SK-N-SH treated with all-trans-retinoic acid at 6 μM for 48 hours (cell line): ENCODE measurements around the gene RIN3.

Source experiments
- ATAC-seq: fragments of 200-7000 bp; cut with Tn5 transposase; 3 replicates; pipeline ENCODE4 v1.9.1; 2020; ENCODE audit warnings: mild to moderate bottlenecking, moderate library complexity
- ARNTL ChIP-seq: fragments of 450-650 bp; formaldehyde crosslinking; IDR thresholded peaks from 2 replicates; pipeline ENCODE4 v1.5.0; 2020; ENCODE audit warnings: low read depth, mild to moderate bottlenecking, moderate library complexity, borderline replicate concordance
- BACH2 ChIP-seq: fragments of 250-450 bp; sonication (Bioruptor Pico); IDR thresholded peaks from 2 replicates; pipeline ENCODE4 v1.9.0; 2021; ENCODE audit warnings: mild to moderate bottlenecking, borderline replicate concordance
- CREB5 ChIP-seq: fragments of 250-450 bp; sonication (Bioruptor Pico); IDR thresholded peaks from 2 replicates; pipeline ENCODE4 v1.5.1; 2020; ENCODE audit warnings: low read depth, mild to moderate bottlenecking, moderate library complexity
- CSDC2 ChIP-seq: fragments of 250-450 bp; sonication (Bioruptor Pico); IDR thresholded peaks from 2 replicates; pipeline ENCODE4 v1.5.0; 2020; ENCODE audit warnings: mild to moderate bottlenecking, moderate library complexity
- CSRNP3 ChIP-seq: fragments of 250-450 bp; sonication (Bioruptor Pico); IDR thresholded peaks from 2 replicates; pipeline ENCODE4 v1.5.1; 2021; ENCODE audit warnings: mild to moderate bottlenecking, moderate library complexity
- ESRRG ChIP-seq: fragments of 250-450 bp; sonication (Bioruptor Pico); IDR thresholded peaks from 2 replicates; pipeline ENCODE4 v1.6.1; 2021; ENCODE audit warnings: mild to moderate bottlenecking
- GLIS3 ChIP-seq: fragments of 250-450 bp; sonication (Bioruptor Pico); IDR thresholded peaks from 2 replicates; pipeline ENCODE4 v1.5.0; 2020; ENCODE audit warnings: mild to moderate bottlenecking, moderate library complexity
- ISL1 ChIP-seq: fragments of 250-450 bp; sonication (Bioruptor Pico); IDR thresholded peaks from 2 replicates; pipeline ENCODE4 v2.1.2; 2022; ENCODE audit warnings: mild to moderate bottlenecking, moderate library complexity
- OSR1 ChIP-seq: fragments of 250-450 bp; sonication (Bioruptor Pico); IDR thresholded peaks from 2 replicates; pipeline ENCODE4 v1.8.0; 2022; ENCODE audit warnings: moderate library complexity, mild to moderate bottlenecking, inconsistent platforms
- PATZ1 ChIP-seq: fragments of 250-450 bp; sonication (Bioruptor Pico); IDR thresholded peaks from 2 replicates; pipeline ENCODE4 v1.8.0; 2020; ENCODE audit warnings: mild to moderate bottlenecking, moderate library complexity, borderline replicate concordance
- PPARA ChIP-seq: fragments of 250-450 bp; sonication (Bioruptor Pico); IDR thresholded peaks from 2 replicates; pipeline ENCODE4 v1.5.0; 2020; ENCODE audit warnings: mild to moderate bottlenecking, borderline replicate concordance
- RARB ChIP-seq: fragments of 250-450 bp; sonication (Bioruptor Pico); IDR thresholded peaks from 2 replicates; pipeline ENCODE4 v1.8.0; 2021; ENCODE audit warnings: mild to moderate bottlenecking, moderate library complexity
- SNAI2 ChIP-seq: fragments of 250-450 bp; sonication (Bioruptor Pico); IDR thresholded peaks from 2 replicates; pipeline ENCODE4 v1.5.0; 2020; ENCODE audit warnings: mild to moderate bottlenecking, moderate library complexity
- TCF4 ChIP-seq: fragments of 250-450 bp; sonication (Bioruptor Pico); IDR thresholded peaks from 2 replicates; pipeline ENCODE4 v1.8.0; 2021; ENCODE audit warnings: mild to moderate bottlenecking, moderate library complexity, borderline replicate concordance
- TOX ChIP-seq: fragments of 250-450 bp; sonication (Bioruptor Pico); IDR thresholded peaks from 2 replicates; pipeline ENCODE4 v1.8.0; 2021; ENCODE audit warnings: mild to moderate bottlenecking, moderate library complexity, borderline replicate concordance
- TSHZ2 ChIP-seq: fragments of 250-450 bp; sonication (Bioruptor Pico); IDR thresholded peaks from 2 replicates; pipeline ENCODE4 v1.5.0; 2020; ENCODE audit warnings: mild to moderate bottlenecking, moderate library complexity
- ZC3H10 ChIP-seq: fragments of 250-450 bp; sonication (Bioruptor Pico); IDR thresholded peaks from 2 replicates; pipeline ENCODE4 v1.5.1; 2021; ENCODE audit warnings: mild to moderate bottlenecking, moderate library complexity
- ZFP3 ChIP-seq: fragments of 250-450 bp; sonication (Bioruptor Pico); IDR thresholded peaks from 2 replicates; pipeline ENCODE4 v1.5.0; 2020; ENCODE audit warnings: mild to moderate bottlenecking, moderate library complexity
- ZFP30 ChIP-seq: fragments of 450-650 bp; formaldehyde crosslinking; IDR thresholded peaks from 2 replicates; pipeline ENCODE4 v1.5.0; 2022; ENCODE audit warnings: mild to moderate bottlenecking, moderate library complexity
- ZNF565 ChIP-seq: fragments of 450-650 bp; formaldehyde crosslinking; conservative IDR thresholded peaks from 2 replicates; pipeline ENCODE4 v1.5.0; 2020; ENCODE audit warnings: low read depth, mild to moderate bottlenecking, moderate library complexity
- ZNF70 ChIP-seq: fragments of 450-650 bp; formaldehyde crosslinking; IDR thresholded peaks from 2 replicates; pipeline ENCODE4 v1.5.0; 2020; ENCODE audit warnings: mild to moderate bottlenecking, moderate library complexity
- ZNF8 ChIP-seq: fragments of 450-650 bp; formaldehyde crosslinking; IDR thresholded peaks from 2 replicates; pipeline ENCODE4 v1.5.0; 2020; ENCODE audit warnings: mild to moderate bottlenecking, moderate library complexity

RIN3 gene

GRCh38 chr14:92487513-92488133, 26.0 kb upstream of the RIN3 start:
- TF ChIP-seq ZNF70 (CRISPR knock-in tag): no peak
- no peak for TF ChIP-seq ZNF565 (CRISPR knock-in tag)
- TF ChIP-seq ARNTL (CRISPR knock-in tag): no peak
- TF ChIP-seq BACH2 (CRISPR knock-in tag): no peak
- no peak for TF ChIP-seq ZNF8 (CRISPR knock-in tag)
- TF ChIP-seq TOX (CRISPR knock-in tag): no peak
- no peak for TF ChIP-seq CSDC2
- TF ChIP-seq CREB5 (CRISPR knock-in tag): no peak
- no peak for ATAC-seq

DNA sequence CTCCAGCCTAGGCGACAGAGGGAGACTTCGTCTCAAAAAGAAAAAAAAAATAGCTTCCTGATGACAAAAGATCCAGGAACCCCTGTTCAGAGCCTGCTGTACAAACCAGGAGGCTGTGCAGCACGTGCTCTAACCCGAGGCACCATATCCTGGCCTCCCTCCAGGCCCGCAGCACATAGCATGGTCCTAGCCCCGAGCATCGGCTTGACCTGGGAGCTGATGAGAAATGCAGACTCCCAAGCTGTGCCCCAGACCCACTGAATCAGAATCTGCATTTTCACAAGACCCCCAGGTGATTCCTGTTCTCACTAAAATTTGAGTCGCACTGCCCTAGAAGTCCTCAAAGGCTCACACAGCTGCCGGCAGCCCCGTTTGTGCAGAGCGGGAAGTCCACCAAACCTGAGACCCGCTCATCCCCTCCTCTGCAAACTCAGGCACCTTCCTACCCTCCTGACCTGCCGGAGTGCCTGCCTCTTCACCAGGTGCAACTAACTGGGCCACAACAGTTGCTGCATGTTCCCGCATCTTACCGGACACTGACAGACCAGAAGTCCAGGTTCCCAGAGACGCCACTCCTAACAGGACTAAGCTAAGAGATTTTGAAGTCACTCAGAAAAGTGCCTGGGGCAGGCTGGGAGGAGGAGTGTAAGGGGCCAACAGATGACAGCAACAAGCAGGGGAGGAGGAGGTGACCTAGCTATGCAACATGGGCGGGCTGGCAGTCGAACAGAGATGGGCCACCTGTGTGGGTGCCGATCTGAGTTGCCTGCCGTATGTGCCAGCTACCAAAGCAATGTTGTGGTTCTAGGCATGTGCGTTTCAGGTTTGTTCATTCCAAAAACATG, 24.0 kb upstream of the RIN3 start:
- TF ChIP-seq BACH2 (CRISPR knock-in tag) (no peak), RARB (CRISPR knock-in tag) (no peak), PPARA (CRISPR knock-in tag) (no peak), OSR1 (no peak), ZFP30 (CRISPR knock-in tag) (no peak), SNAI2 (CRISPR knock-in tag) (no peak), PATZ1 (CRISPR knock-in tag) (no peak), ZFP3 (no peak), TCF4 (CRISPR knock-in tag) (no peak), CSDC2 (no peak), ARNTL (CRISPR knock-in tag) (no peak), ZNF70 (CRISPR knock-in tag) (no peak), TOX (CRISPR knock-in tag) (no peak), TSHZ2 (no peak), ISL1 (CRISPR knock-in tag) (no peak)
- ATAC-seq: no peak

DNA sequence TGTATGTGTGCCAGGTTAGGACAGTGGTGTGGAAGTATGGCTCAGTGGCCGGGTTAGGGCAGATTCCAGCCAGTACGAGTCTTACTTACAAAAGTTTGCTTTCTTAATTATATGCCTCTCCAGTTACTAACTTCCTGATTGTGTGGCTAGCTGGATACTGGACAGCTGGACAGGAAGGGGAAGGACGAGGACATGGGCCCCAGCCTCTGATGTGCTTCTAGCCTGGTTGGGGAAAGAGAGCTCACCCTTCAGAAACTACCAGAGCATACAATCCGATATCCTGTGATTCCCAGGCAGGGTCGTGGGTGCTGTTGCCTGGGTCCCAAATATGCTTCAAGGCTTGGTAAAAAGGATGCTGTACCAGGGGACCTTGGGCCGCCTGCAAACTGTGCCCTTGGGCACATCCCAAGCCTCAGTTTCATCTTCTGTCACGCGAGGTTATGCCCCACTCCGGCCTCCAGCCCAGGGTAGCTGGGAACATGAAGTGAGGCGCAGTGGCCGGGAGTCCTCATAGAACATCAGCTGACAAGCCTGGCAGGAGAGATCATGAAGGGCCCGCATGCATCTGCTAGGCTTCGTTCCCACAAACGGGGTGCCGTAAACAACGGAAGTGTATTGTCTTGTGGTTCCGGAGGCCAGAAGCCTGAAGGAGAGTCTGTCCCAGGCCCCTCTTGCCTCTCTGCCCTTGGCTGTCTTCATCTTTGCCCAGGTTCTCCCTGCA, 23.2 kb upstream of the RIN3 start:
- ATAC-seq: no peak; the same call in 2 of the 3 replicates
- TF ChIP-seq GLIS3 (CRISPR knock-in tag) (no peak), ESRRG (CRISPR knock-in tag) (no peak), ZFP3 (no peak), RARB (CRISPR knock-in tag) (no peak), ISL1 (CRISPR knock-in tag) (no peak), CREB5 (CRISPR knock-in tag) (no peak), TSHZ2 (no peak), TCF4 (CRISPR knock-in tag) (no peak), ZC3H10 (CRISPR knock-in tag) (no peak), CSDC2 (no peak), SNAI2 (CRISPR knock-in tag) (no peak), ZNF8 (CRISPR knock-in tag) (no peak), BACH2 (CRISPR knock-in tag) (no peak), ARNTL (CRISPR knock-in tag) (no peak), CSRNP3 (CRISPR knock-in tag) (no peak), TOX (CRISPR knock-in tag) (no peak)
- TF ChIP-seq, all 23 proteins: peak for 0
